Kidney epithelial cell (primary cell): ENCODE measurements around the gene CEP250. TPM values are rescaled to one million over a fixed set of nuclear protein-coding genes. Genes with fewer than 3 reads are reported as not detected.
A peak's percentile ranks its signal among the peaks of the same experiment; 100 is the strongest.

ENCODE experiments used
- DNase-seq: peaks from one replicate; pipeline ENCODE4 v3.0.0-alpha.2; 2010; ENCODE audit warnings: low read depth
- H3K27me3 ChIP-seq: 2 replicates; pipeline ENCODE4 v1.6.0; 2011; ENCODE audit warnings: low read length; ENCODE audit not compliant: control insufficient read depth, insufficient read depth
- H3K36me3 ChIP-seq: 2 replicates; pipeline ENCODE4 v1.5.1; 2011; ENCODE audit warnings: low read length; ENCODE audit not compliant: control insufficient read depth, insufficient read depth
- H3K4me3 ChIP-seq: 2 replicates; pipeline ENCODE4 v1.5.1; 2011; ENCODE audit warnings: low read depth, mild to moderate bottlenecking, control low read depth, low read length
- CTCF ChIP-seq: IDR thresholded peaks from 2 replicates; pipeline ENCODE4 v1.5.1; 2011; ENCODE audit warnings: mild to moderate bottlenecking, moderate library complexity, low read length, control low read depth, inconsistent platforms; ENCODE audit not compliant: insufficient read depth, poor library complexity, severe bottlenecking
- total RNA-seq: library from RNA; depleted of rRNA; stranded (reverse); fragments of >200 nt; gene quantifications from 2 replicates; pipeline ENCODE4 v1.2.3, GENCODE V29; 2015

CEP250 gene
- total RNA-seq, 1 donor from 2014 or later, result 65.3 TPM

GRCh38 chr20:35563834-35564233 lies 108.4 kb downstream of the CEP250 start:
- no peaks in the 10 kb centered on the region for H3K36me3 ChIP-seq
- H3K27me3 ChIP-seq, result no peaks in the 10 kb centered on the region
- DNase-seq, result no peak
- no peak overlapping the region for H3K4me3 ChIP-seq
- no peak for TF ChIP-seq CTCF

GRCh38 chr20:35564905-35565304 lies 109.5 kb downstream of the CEP250 start:
- Histone ChIP-seq H3K27me3 (no peaks in the 10 kb centered on the region), H3K4me3 (no peak overlapping the region), H3K36me3 (no peaks in the 10 kb centered on the region)
- TF ChIP-seq CTCF, result no peak
- no peak for DNase-seq

- H3K27me3 ChIP-seq, result no peaks in the 10 kb centered on the region
- DNase-seq, result no peak
- TF ChIP-seq CTCF, result peak; percentile 28
- H3K4me3 ChIP-seq, result no peak overlapping the region
- no peaks in the 10 kb centered on the region for H3K36me3 ChIP-seq
These were observed 113.2 kb downstream of the CEP250 start for GRCh38 chr20:35568645-35569044.

Other genes with a start within 250 kb of the CEP250 start
- 6.9 and 7.5 TPM in 2 replicates for gene MMP24, start 228.9 kb upstream of the CEP250 start, total RNA-seq
- gene MMP24OS, start 177.5 kb upstream of the CEP250 start, total RNA-seq, result 17.5 and 19.3 TPM in 2 replicates
- gene EIF6, start 170.8 kb upstream of the CEP250 start, total RNA-seq, result 284 and 332 TPM in 2 replicates
- not detected in 2 replicates for gene FAM83C, start 163.2 kb upstream of the CEP250 start, total RNA-seq
- 25.2 and 33.9 TPM in 2 replicates for gene UQCC1, start 43.6 kb upstream of the CEP250 start, total RNA-seq
- 1.9 and 2.9 TPM in 2 replicates for gene GDF5, start 17.4 kb upstream of the CEP250 start, total RNA-seq
- gene C20orf173, start 74.1 kb downstream of the CEP250 start, total RNA-seq, result not detected in 2 replicates
- 215 and 229 TPM in 2 replicates for gene ERGIC3, start 86.5 kb downstream of the CEP250 start, total RNA-seq
- 2.6 and 7.9 TPM in 2 replicates for gene SPAG4, start 160.2 kb downstream of the CEP250 start, total RNA-seq
- gene CPNE1, start 209.3 kb downstream of the CEP250 start, total RNA-seq, result 109 and 158 TPM in 2 replicates
- 35.7 and 43.2 TPM in 2 replicates for gene RBM12, start 209.3 kb downstream of the CEP250 start, total RNA-seq
- 25.9 and 30.8 TPM in 2 replicates for gene NFS1, start 243.8 kb downstream of the CEP250 start, total RNA-seq
- gene ROMO1, start 243.8 kb downstream of the CEP250 start, total RNA-seq, result 372 and 719 TPM in 2 replicates